Adrenal gland (tissue), 12 donors: Measurements from ENCODE around the gene ZNRF3. TPM values are rescaled to one million over a fixed set of nuclear protein-coding genes. Genes with fewer than 3 reads are reported as not detected.

Experiments
- DNase-seq, 7 donors: peaks; one replicate each; pipeline ENCODE4 v3.0.0-alpha.2; 2019 to 2020
- H3K27ac ChIP-seq, 5 donors: fragments of 200-600 bp; sonication (generic) in 4 of 5; 1 replicate in 3 of 5; 2 replicates in 2 of 5; pipeline versions ENCODE4 v1.5.1 to v1.8.0; 2016 to 2020; ENCODE audit warnings: mild to moderate bottlenecking in 1 of 5
- H3K27me3 ChIP-seq: fragments of 200-600 bp; 2 replicates; pipeline ENCODE4 v1.8.0; 2021
- H3K36me3 ChIP-seq, 2 donors: fragments of 200-600 bp; replicated peaks in 1 of 2; 1 replicate in 1 of 2; 2 replicates in 1 of 2; pipeline versions ENCODE4 v1.5.1 to v1.8.0; 2018 to 2022
- H3K4me1 ChIP-seq, 2 donors: fragments of 200-600 bp; replicated peaks in 1 of 2; 1 replicate in 1 of 2; 2 replicates in 1 of 2; pipeline versions ENCODE4 v1.5.1 to v1.8.0; 2018 to 2021
- H3K4me3 ChIP-seq, 4 donors: fragments of 200-600 bp; sonication (generic) in 3 of 4; one replicate each; pipeline ENCODE4 v1.5.1; 2016 to 2018
- H3K9me3 ChIP-seq, 3 donors: fragments of 200-600 bp; sonication (generic) in 1 of 3; replicated peaks in 1 of 3; 1 replicate in 2 of 3; 2 replicates in 1 of 3; pipeline versions ENCODE4 v1.5.1 to v1.8.0; 2016 to 2021
- CTCF ChIP-seq, 6 experiments: fragments of 450-650 bp in 4 of 6; fragments of 200-600 bp in 2 of 6; sonication (generic) in 1 of 6; IDR thresholded peaks; 1 replicate in 5 of 6; 2 replicates in 1 of 6; pipeline versions ENCODE4 v1.5.1 to v1.8.0; 2016 to 2021; ENCODE audit warnings: antibody characterized with exemption in 6 of 6, mild to moderate bottlenecking in 2 of 6, moderate library complexity in 1 of 6
- POLR2A ChIP-seq, 2 donors: fragments of 450-650 bp; IDR thresholded peaks; one replicate each; pipeline ENCODE4 v1.6.1; 2017; ENCODE audit warnings: antibody characterized with exemption in 2 of 2, mild to moderate bottlenecking in 2 of 2, moderate library complexity in 1 of 2
- WGBS, 4 donors: extraction: QIAGEN DNeasy Blood & Tissue Kit in 2 of 4; methylation state at CpG; one replicate each; pipeline versions ENCODE4 v1.1.5 to v1.1.7; 2013 to 2017; 5-methylcytosine and 5-hydroxymethylcytosine counted together
- intact Hi-C, 2 donors: fragments of 100-400 bp; cut with DNase I; formaldehyde crosslinking; loops; one replicate each; pipeline versions ENCODE4 v1.14.1 to v1.15.0; 2022 to 2023
- polyA plus RNA-seq, 3 donors: library from polyadenylated mRNA; stranded (reverse); fragments of 200-250 nt in 2 of 3; fragments of 350-450 nt in 1 of 3; fragmentation: Illumina TruSeq in 1 of 3; extraction: RNeasy Lipid Tissue Mini Kit (QIAGEN cat#74804) in 1 of 3; gene quantifications; one replicate each; pipeline ENCODE4 v1.2.3, GENCODE V29; 2013 to 2014
- total RNA-seq, 9 donors: library from RNA; depleted of rRNA in 4 of 9; stranded (reverse); fragments of >200 nt in 4 of 9; fragments of 120-200 nt in 1 of 9; fragmentation: NEBNext Ultra II Directional in 1 of 9; extraction: Animal tissue kit (Norgen Biotek cat#: 25700) in 1 of 9; gene quantifications; one replicate each; pipeline versions ENCODE4 v1.1.0 to v1.2.4, GENCODE V29; 2013 to 2023
- donor health status: healthy with polysubstance abuse.
- donor health status: Bipolar disorder and iron deficiency.
- donor health status: DM: yes; HTN: yes; CAD: no.
- donor health status: DM: no; HTN: no; CAD: no.
- donor health status: DM: no; HTN: no; CAD: no.
- donor health status: DM: yes; HTN: yes; CAD: no.

Gene ZNRF3
- total and polyA plus RNA-seq, 12 donors: 3.1 to 40.9 (median 17.0) TPM

DNA sequence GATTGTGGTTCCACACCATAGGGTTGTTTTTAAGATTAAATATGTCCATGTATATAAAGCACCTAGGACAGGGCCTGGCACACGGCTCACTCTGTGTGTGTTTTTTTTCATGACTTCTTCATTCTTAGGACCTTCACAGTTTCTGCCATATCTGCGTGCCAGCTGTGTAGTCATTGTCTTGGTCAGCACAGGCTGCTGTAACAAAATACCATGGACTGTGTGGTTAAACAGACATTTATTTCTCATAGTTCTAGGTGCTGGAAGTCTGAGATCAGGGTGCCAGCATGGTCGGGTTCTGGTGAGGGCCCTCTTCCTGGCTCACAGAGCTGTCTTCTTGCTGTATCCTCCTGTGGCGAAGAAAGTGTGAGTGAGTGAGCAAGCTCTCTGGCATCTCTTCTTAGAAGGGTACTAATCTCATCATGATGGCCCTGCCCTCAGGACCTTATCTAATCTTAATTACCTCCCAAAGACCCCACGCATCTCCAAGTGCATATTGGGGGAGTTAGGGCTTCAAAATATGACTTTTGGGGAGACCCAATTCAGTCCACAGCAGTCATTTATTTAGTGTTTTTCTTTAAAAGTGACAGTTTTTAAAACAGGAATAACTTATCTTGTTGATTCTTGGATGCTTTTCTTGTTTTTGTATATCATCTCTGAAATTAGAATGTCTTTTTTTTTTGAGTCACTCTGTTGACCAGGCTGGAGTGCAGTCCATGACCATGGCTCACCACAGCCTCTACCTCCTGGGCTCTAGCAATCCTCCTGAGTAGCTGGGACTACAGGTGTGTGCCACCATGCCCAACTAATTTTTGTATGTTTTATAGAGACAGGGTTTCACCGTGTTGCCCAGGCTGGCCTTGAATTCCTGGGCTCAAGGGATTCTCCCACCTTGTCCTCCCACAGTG is 70.9 kb downstream of the ZNRF3 start:
- 75 to 84% (median 80%) methylated on average over 6 of the region's 6 CpGs for WGBS, 4 donors
- Histone ChIP-seq H3K4me1 (peaks cover 10 to 38% of the 10 kb centered on the region in 2 donors), H3K9me3 (no peaks in the 10 kb centered on the region), H3K4me3 (no peak overlapping the region), H3K27me3 (no peaks in the 10 kb centered on the region), H3K36me3 (no peaks in the 10 kb centered on the region), H3K27ac (peak overlapping the region in 1 of 5 donors; percentile 4)
- intact Hi-C loops: no loop called here
- TF ChIP-seq CTCF (IDR thresholded peaks at IDR 0.05): no peak
- no peak for TF ChIP-seq POLR2A (IDR thresholded peaks at IDR 0.05)
- DNase-seq: no peak

DNA sequence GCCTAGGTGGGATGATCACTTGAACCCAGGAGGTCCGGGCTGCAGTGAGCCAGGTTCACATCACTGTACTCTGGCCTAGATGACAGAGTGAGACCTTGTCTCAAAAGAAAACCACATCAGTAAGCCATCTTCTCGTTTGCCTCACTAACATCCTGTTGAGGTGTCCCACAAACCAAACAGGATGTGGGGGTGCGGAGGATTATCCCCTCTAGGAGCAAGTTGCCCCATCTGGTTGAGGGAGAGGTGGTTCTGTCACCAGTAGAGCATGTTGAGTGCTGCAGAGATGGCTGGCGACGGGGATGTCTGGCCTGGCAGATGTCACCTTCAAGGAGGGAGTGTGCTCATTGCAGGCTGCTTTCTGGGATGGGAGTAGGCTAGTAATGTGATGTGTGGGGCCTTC is 72.4 kb downstream of the ZNRF3 start:
- intact Hi-C loops: no loop called here
- WGBS, 4 donors: 60 to 83% (median 76%) methylated on average over 5 of the region's 5 CpGs

GRCh38 chr22:28956506-28956905 is 73.1 kb downstream of the ZNRF3 start:
- intact Hi-C loops: no loop called here
- H3K4me1 ChIP-seq: peaks cover 10 to 29% of the 10 kb centered on the region in 2 donors

More for the DNA sequence above, 72.4 kb downstream of the ZNRF3 start:
- no peak for DNase-seq
- Histone ChIP-seq H3K4me1 (peaks cover 10 to 29% of the 10 kb centered on the region in 2 donors), H3K27me3 (no peaks in the 10 kb centered on the region), H3K36me3 (no peaks in the 10 kb centered on the region), H3K27ac (peak overlapping the region in 1 of 5 donors; percentile 10), H3K4me3 (no peak overlapping the region), H3K9me3 (no peaks in the 10 kb centered on the region)
- TF ChIP-seq POLR2A (IDR thresholded peaks at IDR 0.05) (no peak), CTCF (IDR thresholded peaks at IDR 0.05) (no peak)

More at GRCh38 chr22:28956506-28956905, 73.1 kb downstream of the ZNRF3 start:
- H3K27me3 ChIP-seq: no peaks in the 10 kb centered on the region
- H3K9me3 ChIP-seq: no peaks in the 10 kb centered on the region
- TF ChIP-seq POLR2A (IDR thresholded peaks at IDR 0.05) (no peak), CTCF (IDR thresholded peaks at IDR 0.05) (no peak)
- peak overlapping the region in 1 of 5 donors; percentile 23 for H3K27ac ChIP-seq
- no peaks in the 10 kb centered on the region for H3K36me3 ChIP-seq
- DNase-seq: no peak
- 80 to 85% (median 83%) methylated on average over 1 of the region's 1 CpG for WGBS, 4 donors
- H3K4me3 ChIP-seq: no peak overlapping the region
